Activated T-cell treated with anti-CD3 and anti-CD28 coated beads for 4 hours (primary cell): ENCODE data around the gene TCERG1L.
"Not testable (repeated sequence)": the region's sequence is repeated elsewhere in the genome, so short reads cannot be mapped to it uniquely, and the experiment has no call there.

Experiments
- DNase-seq: peaks from one replicate; pipeline ENCODE4 v3.0.0-alpha.2; 2020

TCERG1L gene

GRCh38 chr10:131311661-131312477 lies at the start of gene TCERG1L:
TSS of gene TCERG1L (minus strand) at chr10:131311721. CDS start at chr10:131311635, 86 bp downstream.
- DNase-seq = no peak

GRCh38 chr10:131358741-131359442 lies 47.4 kb upstream of the TCERG1L start:
- no peak for DNase-seq

GRCh38 chr10:131356442-131356841 lies 44.9 kb upstream of the TCERG1L start:
- DNase-seq = no peak

GRCh38 chr10:131355881-131356280 lies 44.4 kb upstream of the TCERG1L start:
- no peak for DNase-seq

GRCh38 chr10:131355056-131355455 lies 43.5 kb upstream of the TCERG1L start:
- DNase-seq = no peak

GRCh38 chr10:131354380-131354779 lies 42.9 kb upstream of the TCERG1L start:
- DNase-seq = no peak

GRCh38 chr10:131352765-131353290 lies 41.3 kb upstream of the TCERG1L start:
- DNase-seq = no peak

- no peak for DNase-seq
Observed at GRCh38 chr10:131350660-131351059, 39.1 kb upstream of the TCERG1L start.

- DNase-seq = no peak
Observed at GRCh38 chr10:131350245-131350644, 38.7 kb upstream of the TCERG1L start.

- DNase-seq = no peak
Observed at GRCh38 chr10:131346456-131346855, 34.9 kb upstream of the TCERG1L start.

GRCh38 chr10:131345691-131346090 lies 34.2 kb upstream of the TCERG1L start:
- DNase-seq = no peak

- DNase-seq = no peak
Observed at GRCh38 chr10:131344747-131345146, 33.2 kb upstream of the TCERG1L start.

GRCh38 chr10:131337741-131338140 lies 26.2 kb upstream of the TCERG1L start:
- DNase-seq = no peak

- no peak for DNase-seq
Observed at GRCh38 chr10:131332821-131333220, 21.3 kb upstream of the TCERG1L start.

- DNase-seq = no peak
Observed at GRCh38 chr10:131323880-131324279, 12.4 kb upstream of the TCERG1L start.

- no peak for DNase-seq
Observed at GRCh38 chr10:131323025-131323424, 11.5 kb upstream of the TCERG1L start.

GRCh38 chr10:131322575-131322974 lies 11.1 kb upstream of the TCERG1L start:
- not testable (repeated sequence) for DNase-seq

GRCh38 chr10:131320860-131321604 lies 9.5 kb upstream of the TCERG1L start:
- no peak for DNase-seq

GRCh38 chr10:131318814-131319213 lies 7.3 kb upstream of the TCERG1L start:
- no peak for DNase-seq

- DNase-seq = no peak
Observed at GRCh38 chr10:131318291-131318690, 6.8 kb upstream of the TCERG1L start.

- DNase-seq = no peak
Observed at GRCh38 chr10:131316321-131317075, 5.0 kb upstream of the TCERG1L start.

GRCh38 chr10:131315344-131315743 lies 3.8 kb upstream of the TCERG1L start:
- DNase-seq = no peak
